Islet precursor cell (in vitro differentiated cells): ENCODE results near the gene STARD3.

ENCODE experiments used
- DNase-seq: peaks from one replicate; pipeline ENCODE4 v3.0.0-alpha.2; 2018

The STARD3 gene

GRCh38 chr17:39621523-39622379 is 15.2 kb upstream of the STARD3 start:
- DNase-seq = peak; percentile 97

GRCh38 chr17:39622380-39623006 is 14.5 kb upstream of the STARD3 start:
- no peak for DNase-seq

GRCh38 chr17:39623356-39623950 is 13.5 kb upstream of the STARD3 start:
- peak; percentile 93 for DNase-seq

GRCh38 chr17:39624313-39624712 is 12.6 kb upstream of the STARD3 start:
- no peak for DNase-seq

GRCh38 chr17:39625198-39625785 is 11.7 kb upstream of the STARD3 start:
- DNase-seq = no peak

- DNase-seq = no peak
Observed at GRCh38 chr17:39626171-39627046, 10.5 kb upstream of the STARD3 start, which contains the start of gene PPP1R1B. Gene PPP1R1B, plus strand, starts transcription at chr17:39626952. Its CDS starts 441 bp downstream, at chr17:39627393.

- DNase-seq = no peak
Observed at GRCh38 chr17:39627047-39627711, 9.8 kb upstream of the STARD3 start.

GRCh38 chr17:39627712-39628516 is 9.0 kb upstream of the STARD3 start:
- DNase-seq = no peak

GRCh38 chr17:39628655-39629493 is 8.1 kb upstream of the STARD3 start:
- DNase-seq = no peak

GRCh38 chr17:39629494-39629880 is 7.5 kb upstream of the STARD3 start:
- no peak for DNase-seq

- no peak for DNase-seq
Observed at GRCh38 chr17:39629898-39630297, 7.0 kb upstream of the STARD3 start.

- peak; percentile 84 for DNase-seq
Observed at GRCh38 chr17:39631403-39631802, 5.5 kb upstream of the STARD3 start.

GRCh38 chr17:39632153-39632941 is 4.6 kb upstream of the STARD3 start:
- no peak for DNase-seq

- no peak for DNase-seq
Observed at GRCh38 chr17:39633570-39634183, 3.3 kb upstream of the STARD3 start.

GRCh38 chr17:39634384-39634871 is 2.5 kb upstream of the STARD3 start:
- no peak for DNase-seq

- no peak for DNase-seq
Observed at GRCh38 chr17:39635614-39636176, 1.2 kb upstream of the STARD3 start.

- no peak for DNase-seq
Observed at GRCh38 chr17:39636587-39636926, 387 bp upstream of the STARD3 start.

- DNase-seq = no peak
Observed at GRCh38 chr17:39638317-39638716, 1.4 kb downstream of the STARD3 start.
